K562 (cell line): ENCODE results near the gene SLC26A11.

ENCODE experiments used
- CTCF ChIP-seq, 3 experiments: IDR thresholded peaks in 2 of 3; conservative IDR thresholded peaks in 1 of 3; 2 replicates each; pipeline ENCODE4 v1.5.1; 2011 to 2012; ENCODE audit warnings: low read length in 3 of 3, mild to moderate bottlenecking in 3 of 3, control low read depth in 2 of 3, improper control_type of control experiment in 1 of 3, inconsistent platforms in 1 of 3, low read depth in 1 of 3, mixed read lengths in 1 of 3, moderate library complexity in 1 of 3; ENCODE audit not compliant: insufficient read depth in 2 of 3
- DDX20 ChIP-seq: fragments of 450-650 bp; IDR thresholded peaks from 2 replicates; pipeline ENCODE4 v1.6.1; 2016; ENCODE audit warnings: missing genetic modification characterization, low read depth, mild to moderate bottlenecking, missing compliant biosample characterization, moderate library complexity
- ERF ChIP-seq: fragments of 450-650 bp; formaldehyde crosslinking; IDR thresholded peaks from 2 replicates; pipeline ENCODE4 v1.4.0; 2020; ENCODE audit warnings: mild to moderate bottlenecking, mixed read lengths
- FIP1L1 ChIP-seq: fragments of 200-400 bp; formaldehyde crosslinking; IDR thresholded peaks from 2 replicates; pipeline ENCODE4 v1.6.1; 2018; ENCODE audit warnings: mild to moderate bottlenecking, low read depth, low read length; ENCODE audit not compliant: poor library complexity, severe bottlenecking
- HBP1 ChIP-seq: fragments of 450-650 bp; formaldehyde crosslinking; IDR thresholded peaks from 2 replicates; pipeline ENCODE4 v1.4.0; 2022; ENCODE audit warnings: missing genetic modification characterization
- HINFP ChIP-seq: fragments of 450-650 bp; conservative IDR thresholded peaks from 2 replicates; pipeline ENCODE4 v1.6.1; 2016; ENCODE audit warnings: missing genetic modification characterization, low read depth, mild to moderate bottlenecking, control low read depth, missing compliant biosample characterization
- TBL1XR1 ChIP-seq, 2 experiments: IDR thresholded peaks; 2 replicates each; pipeline ENCODE4 v1.6.1; 2012; ENCODE audit warnings: improper control_type of control experiment in 2 of 2, low read length in 2 of 2, mild to moderate bottlenecking in 1 of 2
- WHSC1 ChIP-seq: IDR thresholded peaks from one replicate; pipeline ENCODE4 v1.6.1; 2012; ENCODE audit warnings: low read length, control low read depth, inconsistent platforms
- ZNF3 ChIP-seq: fragments of 250-450 bp; sonication (Bioruptor Pico); IDR thresholded peaks from 2 replicates; pipeline ENCODE4 v1.5.0; 2021; ENCODE audit warnings: mild to moderate bottlenecking, moderate library complexity
- ZNF512 ChIP-seq: IDR thresholded peaks from 2 replicates; pipeline ENCODE4 v1.6.1; 2016; ENCODE audit warnings: missing genetic modification characterization, missing compliant biosample characterization
- ZNF707 ChIP-seq: fragments of 250-450 bp; sonication (Bioruptor Pico); conservative IDR thresholded peaks from 2 replicates; pipeline ENCODE4 v1.8.0; 2022; ENCODE audit warnings: inconsistent platforms, mild to moderate bottlenecking, moderate library complexity

GRCh38 chr17:80205811-80206210 lies 14.4 kb upstream of the SLC26A11 start:
- TF ChIP-seq ERF (CRISPR knock-in tag) (no peak), HINFP (tag) (no peak), HBP1 (CRISPR knock-in tag) (no peak), ZNF512 (no peak), ZNF3 (CRISPR knock-in tag) (no peak), TBL1XR1 (IDR thresholded peaks at IDR 0.05; ENCODE audit: low read length in 2 of 2) (no peak), WHSC1 (no peak), DDX20 (tag) (no peak), ZNF707 (no peak), CTCF (IDR thresholded peaks at IDR 0.05 in 2 of 3, conservative IDR thresholded peaks at IDR 0.05 in 1 of 3; ENCODE audit: insufficient read depth in 2 of 3, low read depth in 1 of 3, low read length in 3 of 3) (no peak), FIP1L1 (no peak)
